Left lung (tissue), 10 donors: ENCODE data around the gene SAMM50. TPM values are rescaled to one million over a fixed set of nuclear protein-coding genes. Genes with fewer than 3 reads are reported as not detected.

Experiments used
- ATAC-seq: fragments of 200-7000 bp; cut with Tn5 transposase; one replicate; pipeline ENCODE4 v1.9.1; 2020; ENCODE audit warnings: moderate library complexity
- DNase-seq, 4 donors: peaks; one replicate each; pipeline ENCODE4 v3.0.0-alpha.2; 2013 to 2020
- H3K27ac ChIP-seq, 2 donors: fragments of 200-600 bp; sonication (generic) in 1 of 2; one replicate each; pipeline versions ENCODE4 v1.5.0 to v1.8.0; 2020 to 2021
- H3K27me3 ChIP-seq, 2 donors: fragments of 200-600 bp; sonication (generic) in 1 of 2; one replicate each; pipeline versions ENCODE4 v1.5.0 to v1.8.0; 2020 to 2021
- H3K36me3 ChIP-seq, 2 donors: fragments of 200-600 bp; sonication (generic) in 1 of 2; one replicate each; pipeline versions ENCODE4 v1.5.0 to v1.8.0; 2020 to 2021
- H3K4me1 ChIP-seq, 2 donors: fragments of 200-600 bp; one replicate each; pipeline ENCODE4 v1.8.0; 2021
- H3K4me3 ChIP-seq, 2 donors: fragments of 200-600 bp; sonication (generic) in 1 of 2; one replicate each; pipeline versions ENCODE4 v1.5.0 to v1.8.0; 2020 to 2021; ENCODE audit warnings: mild to moderate bottlenecking in 1 of 2
- H3K9me3 ChIP-seq, 2 donors: fragments of 200-600 bp; sonication (generic) in 1 of 2; one replicate each; pipeline versions ENCODE4 v1.5.0 to v1.8.0; 2020 to 2021
- CTCF ChIP-seq, 2 donors: fragments of 200-600 bp; sonication (generic) in 1 of 2; IDR thresholded peaks; one replicate each; pipeline versions ENCODE4 v1.5.0 to v1.8.0; 2021; ENCODE audit warnings: antibody characterized with exemption in 2 of 2
- intact Hi-C, 2 donors: fragments of 100-400 bp; cut with DNase I; formaldehyde crosslinking; loops; one replicate each; pipeline versions ENCODE4 v1.11.2 to v1.14.2; 2022
- polyA plus RNA-seq, 6 donors: library from polyadenylated mRNA; unstranded; fragments of 120-200 nt; gene quantifications; one replicate each; pipeline ENCODE4 v1.2.1, GENCODE V29; 2013; ENCODE audit not compliant: insufficient read length in 6 of 6
- total RNA-seq, 2 donors: library from RNA; stranded (reverse); fragmentation: NEBNext Ultra II Directional; extraction: Animal tissue kit (Norgen Biotek cat#: 25700); gene quantifications; one replicate each; pipeline ENCODE4 v1.2.1, GENCODE V29; 2021
- donor health status: DM: no; HTN: yes; CAD: no.
- donor health status: DM: no; HTN: no; CAD: no.

Gene SAMM50
- total and polyA plus RNA-seq, 8 donors = 23.3 to 66.6 (median 62.3) TPM

- Histone ChIP-seq H3K27ac (no peak overlapping the region), H3K4me1 (peaks cover 16 to 33% of the 10 kb centered on the region in 2 donors), H3K4me3 (no peak overlapping the region), H3K9me3 (no peaks in the 10 kb centered on the region), H3K36me3 (no peaks in the 10 kb centered on the region), H3K27me3 (no peaks in the 10 kb centered on the region)
- DNase-seq (no peak), ATAC-seq (no peak)
- intact Hi-C loops = no loop called here
- no peak for TF ChIP-seq CTCF (IDR thresholded peaks at IDR 0.05)
Observed at GRCh38 chr22:43957871-43958270, 2.6 kb downstream of the SAMM50 start.

DNA sequence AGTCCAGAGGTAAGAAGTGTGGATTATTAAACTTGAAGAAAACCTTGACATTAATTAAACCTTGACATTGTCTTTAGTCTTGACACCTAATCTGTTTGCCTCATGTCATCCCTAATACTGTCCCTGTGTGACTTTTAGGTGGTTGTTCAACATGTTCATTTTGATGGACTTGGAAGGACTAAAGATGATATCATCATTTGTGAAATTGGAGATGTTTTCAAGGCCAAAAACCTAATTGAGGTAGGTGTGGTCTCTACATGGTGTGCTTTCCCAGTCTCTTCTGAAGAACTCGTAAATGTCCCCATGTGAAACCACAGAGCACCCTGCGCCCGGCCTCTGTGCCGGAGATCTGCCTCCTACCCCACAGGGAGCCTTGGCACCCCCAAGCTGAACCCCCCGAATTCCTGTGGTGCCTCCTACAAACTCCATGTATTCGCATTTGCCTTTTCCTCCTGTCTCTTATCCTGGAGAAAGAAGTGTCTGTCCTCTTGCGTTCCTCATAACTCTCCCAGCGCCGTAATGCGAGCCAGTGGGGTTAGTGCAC lies 9.1 kb downstream of the SAMM50 start:
- TF ChIP-seq CTCF (IDR thresholded peaks at IDR 0.05) = no peak
- H3K36me3 ChIP-seq = peaks cover 0 to 63% of the 10 kb centered on the region in 2 donors
- DNase-seq = no peak
- no peaks in the 10 kb centered on the region for H3K4me1 ChIP-seq
- ATAC-seq = no peak
- intact Hi-C loops = no loop called here
- no peaks in the 10 kb centered on the region for H3K9me3 ChIP-seq
- H3K27me3 ChIP-seq = no peaks in the 10 kb centered on the region
- H3K27ac ChIP-seq = no peak overlapping the region
- no peak overlapping the region for H3K4me3 ChIP-seq

DNA sequence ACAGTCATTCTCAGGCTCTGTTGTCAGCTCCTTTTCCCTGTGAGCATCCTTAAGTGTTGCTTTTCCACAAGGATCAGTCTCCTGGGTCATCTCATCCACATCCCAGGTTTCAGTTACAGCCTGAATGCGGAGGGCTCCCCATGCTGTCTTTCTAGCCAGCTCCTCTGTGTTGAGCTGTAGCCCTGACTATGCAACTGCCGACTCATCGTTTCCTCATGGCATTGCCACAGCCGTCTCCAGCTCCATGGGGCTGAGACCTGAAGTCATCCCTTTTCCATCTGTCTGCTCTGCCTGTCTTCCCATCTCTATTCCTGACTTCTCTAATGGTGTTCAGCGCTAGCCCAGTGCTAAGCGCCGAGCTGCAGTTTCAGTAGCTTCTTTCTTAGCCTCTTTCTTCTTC lies 11.8 kb downstream of the SAMM50 start:
- ATAC-seq (no peak), DNase-seq (no peak)
- intact Hi-C loops = no loop called here
- Histone ChIP-seq H3K27ac (no peak overlapping the region), H3K9me3 (no peaks in the 10 kb centered on the region), H3K4me1 (no peaks in the 10 kb centered on the region), H3K36me3 (peaks cover 0 to 89% of the 10 kb centered on the region in 2 donors), H3K4me3 (no peak overlapping the region), H3K27me3 (no peaks in the 10 kb centered on the region)
- no peak for TF ChIP-seq CTCF (IDR thresholded peaks at IDR 0.05)

- no peaks in the 10 kb centered on the region for H3K4me1 ChIP-seq
- intact Hi-C loops = no loop called here
- no peak overlapping the region for H3K27ac ChIP-seq
- H3K27me3 ChIP-seq = no peaks in the 10 kb centered on the region
- TF ChIP-seq CTCF (IDR thresholded peaks at IDR 0.05) = no peak
- H3K4me3 ChIP-seq = no peak overlapping the region
- DNase-seq = no peak
- H3K36me3 ChIP-seq = peaks cover 0 to 99% of the 10 kb centered on the region in 2 donors
- H3K9me3 ChIP-seq = no peaks in the 10 kb centered on the region
- ATAC-seq = no peak
Observed at GRCh38 chr22:43968614-43969013, 13.4 kb downstream of the SAMM50 start.

DNA sequence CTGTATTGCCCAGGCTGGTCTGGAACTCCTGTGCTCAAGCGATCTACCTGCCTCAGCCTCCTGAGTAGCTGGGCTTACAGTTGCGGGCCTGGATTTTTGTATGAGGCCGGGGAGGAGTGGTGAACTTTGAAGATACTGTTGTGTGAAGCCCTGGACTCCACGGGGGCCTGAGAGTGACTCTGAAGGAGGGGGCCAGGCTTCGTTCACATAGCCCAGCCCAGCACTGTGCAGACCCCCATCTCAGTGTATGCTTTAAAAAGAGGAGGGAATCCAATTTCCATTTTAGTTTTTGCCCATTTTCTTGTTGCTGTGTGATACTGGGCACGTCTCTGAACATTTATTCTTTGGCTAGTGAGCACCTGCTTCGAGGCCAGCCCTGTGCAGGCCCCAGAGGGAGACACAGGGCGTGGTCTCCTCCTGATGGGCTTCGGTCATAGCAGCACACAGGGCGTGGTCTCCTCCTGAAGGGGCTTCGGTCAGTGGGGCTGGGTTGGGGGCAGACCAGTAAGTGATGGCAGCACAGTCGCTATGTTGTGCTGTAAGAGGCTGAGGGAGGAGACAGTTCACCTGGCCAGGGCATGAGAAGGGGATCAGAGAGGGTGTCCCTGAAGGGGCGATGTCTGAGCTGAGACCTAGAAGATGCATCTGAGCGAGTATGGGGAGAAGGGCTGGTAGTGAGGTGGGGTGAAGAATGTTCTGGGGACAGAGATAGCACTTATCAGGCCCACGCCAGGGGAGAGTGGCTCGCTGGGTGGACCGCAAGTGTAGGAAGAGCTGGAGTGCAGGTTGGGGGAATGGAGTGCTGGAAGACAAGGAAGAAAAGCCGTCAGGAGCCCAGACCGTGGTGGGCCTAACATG lies 14.0 kb downstream of the SAMM50 start:
- DNase-seq (no peak), ATAC-seq (no peak)
- intact Hi-C loops = no loop called here
- no peaks in the 10 kb centered on the region for H3K9me3 ChIP-seq
- no peak for TF ChIP-seq CTCF (IDR thresholded peaks at IDR 0.05)
- no peak overlapping the region for H3K4me3 ChIP-seq
- H3K36me3 ChIP-seq = peaks cover 0 to 99% of the 10 kb centered on the region in 2 donors
- no peak overlapping the region for H3K27ac ChIP-seq
- no peaks in the 10 kb centered on the region for H3K4me1 ChIP-seq
- no peaks in the 10 kb centered on the region for H3K27me3 ChIP-seq
